Measurements from ENCODE around the gene UMAD1. TPM values are rescaled to one million over a fixed set of nuclear protein-coding genes. Genes with fewer than 3 reads are reported as not detected.

The UMAD1 gene
- total RNA-seq, 4 donors from 2014 or later, result 39.4 to 46.4 (median 44.0) TPM

- DNase-seq, result no peak
- Histone ChIP-seq H3K27ac (no peak overlapping the region), H3K4me3 (replicated peaks in 1 of 3) (no peak overlapping the region), H3K9me3 (no peaks in the 10 kb centered on the region), H3K36me3 (no peaks in the 10 kb centered on the region), H3K27me3 (no peaks in the 10 kb centered on the region), H3K4me1 (no peaks in the 10 kb centered on the region)
- intact Hi-C loops (cut with DNase I), result no loop called here
- no peak for TF ChIP-seq CTCF (IDR thresholded peaks at IDR 0.05)
- no peak for TF ChIP-seq POLR2A (IDR thresholded peaks at IDR 0.05)
- WGBS, 2 donors, result 87 to 93% methylated on average over 2 of the region's 2 CpGs
Measured at GRCh38 chr7:7795203-7795602, 154.7 kb downstream of the UMAD1 start.

GRCh38 chr7:7795630-7796121 is 155.1 kb downstream of the UMAD1 start:
- TF ChIP-seq POLR2A (IDR thresholded peaks at IDR 0.05) (no peak), CTCF (IDR thresholded peaks at IDR 0.05) (no peak)
- H3K4me1 ChIP-seq, result no peaks in the 10 kb centered on the region
- no peak overlapping the region for H3K27ac ChIP-seq
- DNase-seq, result no peak
- H3K9me3 ChIP-seq, result no peaks in the 10 kb centered on the region
- H3K27me3 ChIP-seq, result no peaks in the 10 kb centered on the region
- WGBS, 2 donors, result 87 to 90% methylated on average over 1 of the region's 1 CpG
- H3K36me3 ChIP-seq, result no peaks in the 10 kb centered on the region
- no peak overlapping the region for H3K4me3 ChIP-seq (replicated peaks in 1 of 3)
- intact Hi-C loops (cut with DNase I), result no loop called here

GRCh38 chr7:7798510-7798909 is 158.0 kb downstream of the UMAD1 start:
- peaks cover 0 to 2% of the 10 kb centered on the region in 2 donors for H3K36me3 ChIP-seq
- DNase-seq, result no peak
- H3K9me3 ChIP-seq, result no peaks in the 10 kb centered on the region
- no peaks in the 10 kb centered on the region for H3K4me1 ChIP-seq
- WGBS, 2 donors, result 57 to 83% methylated on average over 1 of the region's 1 CpG
- no peaks in the 10 kb centered on the region for H3K27me3 ChIP-seq
- intact Hi-C loops (cut with DNase I), result no loop called here
- H3K27ac ChIP-seq, result no peak overlapping the region
- H3K4me3 ChIP-seq (replicated peaks in 1 of 3), result no peak overlapping the region
- TF ChIP-seq POLR2A (IDR thresholded peaks at IDR 0.05) (no peak), CTCF (IDR thresholded peaks at IDR 0.05) (no peak)

GRCh38 chr7:7799138-7799537 is 158.6 kb downstream of the UMAD1 start:
- Histone ChIP-seq H3K4me1 (no peaks in the 10 kb centered on the region), H3K27ac (no peak overlapping the region), H3K27me3 (no peaks in the 10 kb centered on the region), H3K36me3 (peaks cover 0 to 2% of the 10 kb centered on the region in 2 donors), H3K9me3 (no peaks in the 10 kb centered on the region), H3K4me3 (replicated peaks in 1 of 3) (no peak overlapping the region)
- intact Hi-C loops (cut with DNase I), result no loop called here
- TF ChIP-seq POLR2A (IDR thresholded peaks at IDR 0.05), result no peak
- no peak for TF ChIP-seq CTCF (IDR thresholded peaks at IDR 0.05)
- WGBS, 2 donors, result 94 to 96% methylated on average over 4 of the region's 4 CpGs
- DNase-seq, result no peak

GRCh38 chr7:7802531-7802930 is 162.0 kb downstream of the UMAD1 start:
- Histone ChIP-seq H3K9me3 (no peaks in the 10 kb centered on the region), H3K27me3 (no peaks in the 10 kb centered on the region), H3K27ac (no peak overlapping the region), H3K36me3 (peaks cover 0 to 2% of the 10 kb centered on the region in 2 donors), H3K4me1 (no peaks in the 10 kb centered on the region), H3K4me3 (replicated peaks in 1 of 3) (no peak overlapping the region)
- DNase-seq, result no peak
- intact Hi-C loops (cut with DNase I), result no loop called here
- WGBS, 2 donors, result 97 to 99% methylated on average over 2 of the region's 2 CpGs
- no peak for TF ChIP-seq CTCF (IDR thresholded peaks at IDR 0.05)
- TF ChIP-seq POLR2A (IDR thresholded peaks at IDR 0.05), result no peak

Measured in thyroid gland (tissue), 4 donors.